ENCODE results near the gene FAM98A.

DNA sequence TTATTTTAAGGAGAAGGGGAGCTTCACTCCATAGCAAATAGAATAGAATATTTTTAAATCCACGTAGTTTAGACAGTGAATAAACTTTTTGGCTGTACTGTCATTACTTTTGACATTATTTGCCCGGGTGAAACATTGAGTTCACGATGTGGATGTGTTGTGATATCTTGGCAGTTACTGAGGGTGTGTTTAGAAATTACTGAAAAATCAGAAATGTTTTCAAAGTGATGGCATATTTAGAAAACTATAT, 769 bp upstream of the FAM98A start:
- TF ChIP-seq ZNF266 (tag by site-specific recombination; IDR thresholded peaks at IDR 0.05; ENCODE audit: low read depth) (no peak), ZNF274 (IDR thresholded peaks at IDR 0.05; ENCODE audit: low read length) (no peak), ZNF274 (tag by site-specific recombination; IDR thresholded peaks at IDR 0.05; ENCODE audit: borderline replicate concordance) (no peak)
- TF ChIP-seq, protein P1, sequence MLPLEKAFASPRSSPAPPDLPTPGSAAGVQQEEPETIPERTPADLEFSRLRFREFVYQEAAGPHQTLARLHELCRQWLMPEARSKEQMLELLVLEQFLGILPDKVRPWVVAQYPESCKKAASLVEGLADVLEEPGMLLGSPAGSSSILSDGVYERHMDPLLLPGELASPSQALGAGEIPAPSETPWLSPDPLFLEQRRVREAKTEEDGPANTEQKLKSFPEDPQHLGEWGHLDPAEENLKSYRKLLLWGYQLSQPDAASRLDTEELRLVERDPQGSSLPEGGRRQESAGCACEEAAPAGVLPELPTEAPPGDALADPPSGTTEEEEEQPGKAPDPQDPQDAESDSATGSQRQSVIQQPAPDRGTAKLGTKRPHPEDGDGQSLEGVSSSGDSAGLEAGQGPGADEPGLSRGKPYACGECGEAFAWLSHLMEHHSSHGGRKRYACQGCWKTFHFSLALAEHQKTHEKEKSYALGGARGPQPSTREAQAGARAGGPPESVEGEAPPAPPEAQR (tag by site-specific recombination; IDR thresholded peaks at IDR 0.05): no peak
